OCI-LY7 (cell line): Measurements from ENCODE around the gene MED15. TPM values are rescaled to one million over a fixed set of nuclear protein-coding genes. Genes with fewer than 3 reads are reported as not detected.

Source experiments
- BruUV-seq: library from RNA; stranded (reverse); fragments of 400-500 nt; replicated peaks from 2 replicates; lab custom pipeline; 2021; lab: Mats Ljungman, UMichigan
- CTCF ChIA-PET: fragments of 300-600 bp; sonication (Branson Sonifier 250); formaldehyde crosslinking; loops from one replicate; lab custom pipeline; 2022; ENCODE audit warnings: antibody characterized with exemption; ENCODE audit not compliant: unreplicated experiment; lab: Charles Lee
- POLR2A ChIA-PET: fragments of 300-600 bp; sonication (Branson Sonifier 250); formaldehyde crosslinking; loops from one replicate; lab custom pipeline; 2022; ENCODE audit warnings: antibody characterized with exemption; lab: Charles Lee
- DNase-seq: peaks from one replicate; pipeline ENCODE4 v3.0.0-alpha.2; 2015; ENCODE audit warnings: low spot score
- H2AFZ ChIP-seq: fragments of 200-600 bp; sonication (generic), shearing (Covaris generic); 2 replicates; pipeline ENCODE4 v1.6.1; 2014; ENCODE audit warnings: mild to moderate bottlenecking, antibody characterized with exemption, low read length, moderate library complexity
- H3K27ac ChIP-seq: fragments of 200-600 bp; sonication (generic); 2 replicates; pipeline ENCODE4 v1.5.1; 2014; ENCODE audit warnings: mixed run types, low read depth, mild to moderate bottlenecking, moderate library complexity, low read length, inconsistent platforms; ENCODE audit not compliant: poor library complexity, severe bottlenecking
- H3K36me3 ChIP-seq: fragments of 200-600 bp; sonication (generic); 2 replicates; pipeline ENCODE4 v1.6.1; 2014; ENCODE audit warnings: mild to moderate bottlenecking, antibody characterized with exemption, low read length, moderate library complexity, mixed read lengths; ENCODE audit not compliant: insufficient read depth
- H3K4me1 ChIP-seq: fragments of 200-600 bp; sonication (generic); 2 replicates; pipeline ENCODE4 v1.5.1; 2014; ENCODE audit warnings: mild to moderate bottlenecking, low read length; ENCODE audit not compliant: insufficient read depth, poor library complexity, severe bottlenecking
- H3K4me2 ChIP-seq: fragments of 200-600 bp; sonication (generic); 2 replicates; pipeline ENCODE4 v1.6.1; 2014; ENCODE audit warnings: mild to moderate bottlenecking, low read length
- H3K4me3 ChIP-seq: fragments of 200-600 bp; sonication (generic); 2 replicates; pipeline ENCODE4 v1.5.1; 2014; ENCODE audit warnings: mild to moderate bottlenecking, low read depth, low read length; ENCODE audit not compliant: poor library complexity, severe bottlenecking
- H3K79me2 ChIP-seq: fragments of 200-600 bp; sonication (generic); 2 replicates; pipeline ENCODE4 v1.6.1; 2016; ENCODE audit warnings: low read depth, mild to moderate bottlenecking, low read length, moderate library complexity, mixed read lengths; ENCODE audit not compliant: insufficient read depth
- H3K9me2 ChIP-seq: fragments of 200-600 bp; sonication (generic); 2 replicates; pipeline ENCODE4 v1.6.1; 2016; ENCODE audit warnings: mild to moderate bottlenecking, low read length, mixed read lengths; ENCODE audit not compliant: insufficient read depth
- H3K9me3 ChIP-seq: fragments of 200-600 bp; sonication (generic); 2 replicates; pipeline ENCODE4 v1.6.1; 2014; ENCODE audit warnings: mild to moderate bottlenecking, mixed run types, low read length, mixed read lengths
- H4K20me1 ChIP-seq: fragments of 200-600 bp; sonication (generic); 2 replicates; pipeline ENCODE4 v1.6.1; 2014; ENCODE audit warnings: mild to moderate bottlenecking, antibody characterized with exemption, low read length, moderate library complexity, mixed read lengths; ENCODE audit not compliant: insufficient read depth
- EZH2phosphoT487 ChIP-seq: fragments of 200-600 bp; sonication (generic); IDR thresholded peaks from 2 replicates; pipeline ENCODE4 v1.6.1; 2018; ENCODE audit warnings: low read depth, borderline replicate concordance, mild to moderate bottlenecking, mixed run types, antibody characterized with exemption, low read length, moderate library complexity, mixed read lengths
- intact Hi-C: fragments of 100-400 bp; cut with micrococcal nuclease; formaldehyde crosslinking; loops from one replicate; pipeline ENCODE4 v1.10.0; 2022; ENCODE audit not compliant: unreplicated experiment
- total RNA-seq, 2 experiments: library from RNA; depleted of rRNA in 1 of 2; stranded (reverse); fragments of >200 nt in 1 of 2; shearing (Covaris generic) in 1 of 2; gene quantifications; 2 replicates each; pipeline ENCODE4 v1.2.3, GENCODE V29; 2014 to 2022
- TF ChIP-seq, protein P1 (sequence below): fragments of 200-600 bp; sonication (generic); conservative IDR thresholded peaks from 2 replicates; pipeline ENCODE4 v1.5.1; 2014; ENCODE audit warnings: mild to moderate bottlenecking, antibody characterized with exemption, low read length, moderate library complexity, mixed read lengths

The MED15 gene
- total RNA-seq, 2 experiments from 2014 or later = 28.7 to 79.2 TPM

DNA sequence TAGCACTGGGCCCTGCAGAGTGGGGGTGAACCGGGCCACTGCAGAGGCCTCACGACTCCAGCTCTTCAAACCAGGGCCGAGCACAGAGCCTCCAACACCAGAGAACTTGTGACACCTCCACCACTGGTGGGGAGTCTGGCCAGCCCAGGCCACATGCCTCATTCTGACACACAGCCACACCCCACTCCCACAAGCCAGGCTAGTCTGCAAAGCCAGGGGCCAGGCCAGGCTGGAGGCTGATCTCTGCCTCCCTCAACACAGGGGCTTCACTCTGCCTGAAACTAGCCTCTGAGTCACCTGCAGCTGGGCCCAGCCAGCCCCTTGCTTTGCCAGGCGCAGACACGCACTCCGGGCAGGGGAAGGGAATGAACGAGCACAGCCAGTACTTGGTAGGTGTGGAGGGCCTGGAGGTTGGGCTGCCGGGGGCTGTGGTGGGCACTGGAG, 102.9 kb downstream of the MED15 start:
- BruUV-seq = no TSS peak
- CTCF ChIA-PET = no interaction called here

DNA sequence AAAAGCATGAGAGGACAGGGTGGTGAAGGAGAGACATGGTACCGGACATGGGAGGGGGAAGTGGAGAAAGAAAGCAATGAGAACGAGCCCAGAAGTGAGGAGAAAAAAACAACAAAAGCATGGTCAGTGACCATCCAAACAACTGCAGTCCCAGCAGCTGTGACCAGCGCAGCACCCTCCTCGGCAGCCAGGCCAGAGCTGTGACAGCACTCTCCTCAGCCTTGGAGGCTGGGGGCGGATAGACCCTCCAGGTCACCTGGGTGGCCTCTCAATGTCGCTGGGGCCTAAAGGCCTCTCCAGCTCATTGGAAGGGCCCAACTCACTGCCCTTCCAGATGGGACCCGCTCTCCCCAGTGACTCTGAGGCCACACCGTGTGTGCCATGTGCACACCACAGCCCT, 103.3 kb downstream of the MED15 start:
- no peak for TF ChIP-seq EZH2phosphoT487
- TF ChIP-seq, protein P1, sequence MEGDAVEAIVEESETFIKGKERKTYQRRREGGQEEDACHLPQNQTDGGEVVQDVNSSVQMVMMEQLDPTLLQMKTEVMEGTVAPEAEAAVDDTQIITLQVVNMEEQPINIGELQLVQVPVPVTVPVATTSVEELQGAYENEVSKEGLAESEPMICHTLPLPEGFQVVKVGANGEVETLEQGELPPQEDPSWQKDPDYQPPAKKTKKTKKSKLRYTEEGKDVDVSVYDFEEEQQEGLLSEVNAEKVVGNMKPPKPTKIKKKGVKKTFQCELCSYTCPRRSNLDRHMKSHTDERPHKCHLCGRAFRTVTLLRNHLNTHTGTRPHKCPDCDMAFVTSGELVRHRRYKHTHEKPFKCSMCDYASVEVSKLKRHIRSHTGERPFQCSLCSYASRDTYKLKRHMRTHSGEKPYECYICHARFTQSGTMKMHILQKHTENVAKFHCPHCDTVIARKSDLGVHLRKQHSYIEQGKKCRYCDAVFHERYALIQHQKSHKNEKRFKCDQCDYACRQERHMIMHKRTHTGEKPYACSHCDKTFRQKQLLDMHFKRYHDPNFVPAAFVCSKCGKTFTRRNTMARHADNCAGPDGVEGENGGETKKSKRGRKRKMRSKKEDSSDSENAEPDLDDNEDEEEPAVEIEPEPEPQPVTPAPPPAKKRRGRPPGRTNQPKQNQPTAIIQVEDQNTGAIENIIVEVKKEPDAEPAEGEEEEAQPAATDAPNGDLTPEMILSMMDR = no peak
- Histone ChIP-seq H3K4me1 (no peaks in the 10 kb centered on the region), H3K27ac (no peak overlapping the region), H3K9me3 (no peaks in the 10 kb centered on the region), H3K79me2 (no peaks in the 10 kb centered on the region), H3K9me2 (no peaks in the 10 kb centered on the region), H3K4me3 (no peak overlapping the region), H3K36me3 (no peaks in the 10 kb centered on the region), H3K4me2 (no peak overlapping the region), H4K20me1 (no peaks in the 10 kb centered on the region), H2AFZ (no peak overlapping the region)
- ChIA-PET CTCF (no interaction called here), POLR2A (no interaction called here)
- BruUV-seq = no TSS peak
- intact Hi-C loops = loop anchor here (10.0 kb wide), 1 partner anchor 174 kb away; no protein-coding TSS in a partner anchor
- DNase-seq = no peak

More for the DNA sequence above, 102.9 kb downstream of the MED15 start:
- Histone ChIP-seq H4K20me1 (no peaks in the 10 kb centered on the region), H3K36me3 (no peaks in the 10 kb centered on the region), H3K4me1 (no peaks in the 10 kb centered on the region), H3K79me2 (no peaks in the 10 kb centered on the region), H3K4me2 (no peak overlapping the region), H3K27ac (no peak overlapping the region), H3K9me2 (no peaks in the 10 kb centered on the region), H3K9me3 (no peaks in the 10 kb centered on the region), H2AFZ (no peak overlapping the region), H3K4me3 (no peak overlapping the region)
- intact Hi-C loops = loop anchor here (10.0 kb wide), 1 partner anchor 175 kb away; no protein-coding TSS in a partner anchor
- POLR2A ChIA-PET = no interaction called here
- no peak for TF ChIP-seq EZH2phosphoT487
- DNase-seq = no peak

DNA sequence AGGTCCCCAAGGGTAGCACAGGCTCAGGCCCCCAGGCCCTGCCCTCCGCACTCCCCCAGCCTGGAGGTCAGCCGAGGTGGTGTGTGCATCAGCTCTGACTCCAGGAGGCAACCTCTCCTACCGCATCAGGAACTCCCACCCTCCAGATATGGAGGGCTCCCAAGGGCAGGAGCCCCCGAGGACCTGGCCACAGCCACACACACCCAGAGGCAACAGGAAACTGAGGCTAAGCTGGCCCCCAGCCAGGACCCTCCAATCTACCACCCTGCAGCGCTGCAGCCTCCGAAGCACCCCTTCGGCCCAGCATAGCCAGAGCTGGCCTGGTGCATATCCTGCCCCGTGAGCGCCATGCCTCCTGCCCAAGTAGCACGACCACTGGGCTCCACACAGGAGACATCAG, 104.0 kb downstream of the MED15 start:
- no peak for TF ChIP-seq EZH2phosphoT487
- TF ChIP-seq, protein P1 = no peak
- no peaks in the 10 kb centered on the region for H3K4me1 ChIP-seq
- H3K9me3 ChIP-seq = no peaks in the 10 kb centered on the region
- no peaks in the 10 kb centered on the region for H3K79me2 ChIP-seq
- H3K4me2 ChIP-seq = no peak overlapping the region
- intact Hi-C loops = loop anchor here (10.0 kb wide), 1 partner anchor 173 kb away; no protein-coding TSS in a partner anchor
- ChIA-PET POLR2A (no interaction called here), CTCF (no interaction called here)
- H3K4me3 ChIP-seq = no peak overlapping the region
- H3K27ac ChIP-seq = no peak overlapping the region
- H3K36me3 ChIP-seq = no peaks in the 10 kb centered on the region
- H4K20me1 ChIP-seq = no peaks in the 10 kb centered on the region
- no peaks in the 10 kb centered on the region for H3K9me2 ChIP-seq
- BruUV-seq = no TSS peak
- DNase-seq = no peak
- H2AFZ ChIP-seq = no peak overlapping the region
